GM18907 (cell line): Measurements from ENCODE around the gene PCSK1N.

Experiments used
- ATAC-seq: cut with Tn5 transposase; IDR thresholded peaks from one replicate; pipeline ENCODE4 v1.9.1; 2021; ENCODE audit warnings: mild to moderate bottlenecking, moderate library complexity; ENCODE audit not compliant: unreplicated experiment

The PCSK1N gene

DNA sequence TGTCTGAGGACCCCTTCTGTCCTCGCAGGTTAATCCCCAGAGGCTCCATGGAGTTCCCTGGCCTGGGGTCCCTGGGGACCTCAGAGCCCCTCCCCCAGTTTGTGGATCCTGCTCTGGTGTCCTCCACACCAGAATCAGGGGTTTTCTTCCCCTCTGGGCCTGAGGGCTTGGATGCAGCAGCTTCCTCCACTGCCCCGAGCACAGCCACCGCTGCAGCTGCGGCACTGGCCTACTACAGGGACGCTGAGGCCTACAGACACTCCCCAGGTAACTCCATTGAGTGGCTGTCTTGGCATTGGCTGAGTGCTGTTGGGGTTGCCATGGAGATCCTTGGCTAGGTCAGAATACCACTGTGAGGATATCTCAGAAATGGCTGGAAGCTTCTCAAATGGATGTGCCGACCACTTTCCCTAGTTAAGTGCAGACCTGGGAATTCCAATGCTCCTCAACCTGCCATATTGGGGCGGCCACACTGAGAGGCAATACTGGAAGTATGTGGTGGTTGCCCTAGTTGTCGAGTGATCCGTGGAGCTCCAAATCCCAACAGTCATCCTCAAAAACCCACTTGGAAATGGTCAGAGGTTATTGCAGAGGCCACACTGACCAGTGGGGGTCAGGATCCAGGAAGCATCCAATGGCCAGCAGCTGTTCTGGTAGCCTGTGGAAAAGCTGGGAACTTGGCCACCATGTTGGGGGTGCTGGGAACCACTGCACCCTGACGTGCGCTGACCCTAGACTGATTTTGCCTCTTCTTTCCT lies 44.2 kb downstream of the PCSK1N start:
- no peak for ATAC-seq

DNA sequence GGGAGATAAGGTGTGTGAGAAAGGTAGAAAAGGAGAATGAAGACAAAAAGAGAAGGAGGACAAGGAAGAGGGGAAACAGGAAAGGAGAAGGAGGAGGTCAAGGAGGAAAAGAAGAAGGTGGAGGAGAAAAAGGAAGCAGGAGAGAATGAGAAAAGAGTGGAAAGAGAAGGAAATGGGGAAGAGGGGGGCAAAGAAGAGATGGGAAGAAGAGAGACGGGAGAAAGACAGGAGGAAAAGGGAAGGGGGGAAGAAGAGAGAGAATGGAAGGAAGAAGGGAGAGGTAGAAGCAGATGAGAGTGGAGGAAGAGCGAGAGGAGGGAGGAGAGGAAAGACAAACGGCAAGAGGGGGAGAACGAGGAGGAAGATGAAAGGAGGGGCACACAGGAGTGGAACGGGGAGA lies 44.9 kb downstream of the PCSK1N start:
- ATAC-seq: no peak

DNA sequence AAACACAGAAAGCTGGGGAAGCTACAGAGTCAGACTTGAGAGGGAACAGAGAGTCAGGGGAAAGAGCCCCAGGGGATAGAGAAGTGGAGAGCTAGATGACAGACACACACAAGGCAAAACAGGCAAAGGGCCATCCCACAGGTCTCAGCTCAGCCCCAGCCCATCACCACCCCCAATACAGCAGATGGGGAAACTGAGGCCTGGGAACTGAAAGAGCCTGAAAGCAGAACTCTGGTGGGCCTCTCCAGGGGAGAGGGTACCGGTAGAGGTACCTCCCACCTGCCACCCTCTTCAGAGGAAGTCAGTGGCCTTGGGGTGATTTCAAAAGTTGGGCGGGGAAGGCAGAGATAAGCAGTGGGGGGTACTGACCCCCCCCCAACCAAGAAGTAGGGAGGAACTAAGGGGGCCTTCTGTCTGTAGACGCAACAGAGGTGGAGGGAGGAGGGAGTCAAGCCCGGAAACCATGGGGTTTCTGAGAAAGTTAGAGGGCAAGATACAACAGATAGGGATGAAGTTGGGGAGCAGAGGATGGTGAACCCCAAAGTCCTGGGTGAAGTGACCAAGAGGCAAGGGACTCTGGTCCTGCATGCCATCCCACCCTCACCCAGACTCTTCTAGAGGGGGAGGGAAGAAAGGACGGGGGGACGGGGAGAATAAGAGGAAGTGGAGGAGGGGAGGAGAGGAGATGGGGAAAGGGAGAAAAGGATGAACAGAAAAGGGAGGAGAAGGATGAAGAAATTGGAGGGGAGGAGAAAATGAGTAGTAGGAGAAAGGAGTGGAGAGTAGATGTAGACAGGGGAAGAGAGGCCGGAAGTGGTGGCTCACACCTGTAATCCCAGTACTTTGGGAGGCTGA lies 45.8 kb downstream of the PCSK1N start:
- no peak for ATAC-seq

DNA sequence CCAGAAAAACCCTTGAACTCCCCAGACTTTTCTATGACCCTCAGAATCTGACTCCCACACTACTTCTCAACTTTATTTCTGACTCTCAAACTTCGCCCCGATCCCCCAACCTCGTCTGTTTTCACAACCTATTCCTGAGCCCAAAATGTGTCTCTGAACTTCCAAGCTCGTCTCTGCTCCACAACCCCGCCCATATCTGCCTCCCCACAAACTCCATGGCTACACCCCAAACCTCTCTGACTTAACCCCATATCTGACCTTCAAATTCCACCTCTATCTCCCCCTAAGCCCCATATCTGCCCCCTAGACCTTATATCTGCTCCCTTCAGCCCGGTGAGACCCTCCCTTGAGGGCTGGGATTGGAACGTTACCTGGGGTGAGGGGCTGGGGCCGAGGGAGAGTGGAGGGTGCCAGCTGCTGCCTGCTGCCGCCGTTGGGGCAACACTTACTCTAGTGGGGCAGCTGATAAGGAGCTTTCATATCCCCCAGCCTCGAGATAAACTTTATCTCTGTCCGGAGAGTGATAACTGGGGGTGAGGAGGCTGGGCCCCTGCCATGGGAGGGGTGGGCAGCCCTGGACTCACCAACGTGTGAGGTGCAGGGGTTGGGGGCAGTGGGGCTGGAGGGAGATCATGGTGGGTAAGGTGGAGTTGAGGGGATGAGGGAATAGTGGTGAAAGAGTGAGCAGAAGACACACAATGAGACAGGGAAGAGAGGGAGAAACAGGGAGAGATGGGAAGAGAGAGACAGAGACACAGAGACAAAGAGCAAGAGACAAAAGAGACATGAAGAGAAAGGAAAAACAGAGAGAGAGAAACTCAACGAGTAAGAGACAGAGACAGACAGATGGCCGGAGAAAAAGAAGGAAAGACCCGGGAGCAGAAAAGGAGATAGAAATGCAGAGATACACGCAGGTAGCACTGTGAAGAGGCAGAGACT lies 47.6 kb downstream of the PCSK1N start:
- no peak for ATAC-seq

DNA sequence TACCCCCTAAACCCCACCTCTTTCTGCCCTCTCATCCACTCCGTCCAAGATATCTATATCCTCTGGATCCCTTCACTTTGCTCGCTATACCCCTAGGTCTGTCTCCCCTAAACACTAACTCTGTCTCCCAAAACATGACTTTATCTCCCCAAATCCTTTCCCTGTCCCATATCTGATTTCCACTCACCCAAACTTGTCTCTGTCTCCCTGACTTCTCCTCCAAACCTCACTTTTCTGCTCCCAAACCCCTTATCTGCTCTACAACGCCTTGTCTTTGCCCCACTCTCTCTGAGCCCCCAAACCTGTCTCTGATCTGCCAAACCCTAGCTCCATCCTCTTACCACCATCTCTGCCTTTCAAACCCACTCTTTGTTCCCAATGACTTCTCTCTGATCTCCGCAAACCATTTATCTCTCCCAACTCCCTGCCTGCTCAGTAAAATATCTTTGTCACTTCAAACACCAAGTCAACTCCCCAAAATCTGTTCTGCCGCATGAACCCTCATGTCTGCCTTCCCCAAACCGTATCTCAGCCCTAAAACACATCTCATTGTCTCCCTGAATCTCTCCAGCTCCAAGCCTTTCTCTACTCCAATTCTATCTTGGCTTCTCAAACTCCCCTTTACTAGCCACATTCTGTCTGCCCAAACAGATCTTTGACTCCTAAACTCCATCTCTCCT lies 48.4 kb downstream of the PCSK1N start:
- no peak for ATAC-seq

DNA sequence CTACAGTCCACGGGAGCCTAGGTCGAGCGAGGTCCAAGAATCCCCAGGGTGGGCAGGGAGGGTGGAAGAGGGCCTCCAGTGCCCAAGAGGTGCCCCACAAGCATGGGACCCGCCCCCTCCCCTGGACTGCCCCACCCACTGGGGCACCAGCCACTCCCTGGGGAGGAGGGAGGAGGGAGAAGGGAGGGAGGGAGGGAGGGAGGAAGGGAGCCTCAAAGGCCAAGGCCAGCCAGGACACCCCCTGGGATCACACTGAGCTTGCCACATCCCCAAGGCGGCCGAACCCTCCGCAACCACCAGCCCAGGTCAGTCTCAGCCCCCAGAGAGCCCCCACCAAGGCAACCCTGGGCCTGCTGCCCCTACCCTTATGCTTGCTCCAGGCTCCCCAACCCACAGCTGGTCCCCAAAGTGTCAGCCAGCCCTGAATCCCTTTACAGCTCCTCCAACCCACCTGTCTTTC lies 49.0 kb downstream of the PCSK1N start, which contains the start of gene GATA1:
GATA1 (plus strand) TSS at position 250 of the 460 bp plus-strand sequence. CDS start 4,520 bp downstream, outside the sequence.
- no peak for ATAC-seq

DNA sequence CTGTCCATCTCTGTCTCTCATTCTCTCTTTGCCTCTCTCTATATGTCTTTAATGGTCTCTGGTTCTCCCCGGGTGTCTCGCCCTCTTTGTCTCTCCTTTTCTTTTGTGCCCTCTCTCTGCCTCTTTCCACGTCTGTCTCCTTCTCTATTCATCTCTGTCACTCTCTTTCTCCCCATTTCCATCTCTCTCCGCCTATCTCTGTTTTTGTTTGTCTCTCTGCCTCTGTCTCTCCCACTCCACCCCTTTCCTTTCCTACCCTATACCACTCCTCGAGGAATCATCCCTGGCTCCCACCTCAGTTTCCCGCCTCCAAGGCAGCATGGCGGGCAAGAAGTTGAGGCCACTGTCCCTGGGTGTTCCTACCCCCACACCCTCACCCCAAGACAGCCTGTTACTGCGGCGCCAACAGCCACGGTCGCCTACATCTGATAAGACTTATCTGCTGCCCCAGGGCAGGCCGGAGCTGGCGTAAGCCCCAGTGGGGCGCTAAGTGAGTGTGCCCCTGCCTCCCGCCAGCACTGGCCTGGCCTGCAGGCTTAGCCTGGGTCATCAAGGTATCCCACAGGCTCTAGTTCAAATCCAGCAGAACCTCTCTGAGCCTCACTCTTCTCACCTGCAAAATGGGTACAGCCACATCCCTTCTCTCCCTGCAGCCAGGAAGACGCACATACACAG lies 49.7 kb downstream of the PCSK1N start:
- ATAC-seq: no peak

DNA sequence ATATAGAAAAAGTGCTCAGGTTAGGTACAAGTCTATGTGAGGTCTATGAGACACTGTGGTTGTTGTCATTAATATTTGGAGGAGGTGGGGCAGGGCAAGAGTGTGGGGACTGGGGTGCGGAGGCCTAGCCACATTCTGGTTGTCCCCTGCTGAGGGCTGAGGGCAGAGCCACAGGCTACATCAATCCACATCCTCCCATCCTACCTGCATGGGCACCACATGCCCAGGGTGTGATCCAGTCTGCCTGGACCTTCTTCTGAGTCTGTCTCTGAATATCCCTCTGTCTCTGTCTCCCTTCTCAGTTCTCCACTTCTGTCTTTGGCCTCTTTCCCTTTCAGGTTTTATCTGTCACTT lies 50.2 kb downstream of the PCSK1N start:
- no peak for ATAC-seq

DNA sequence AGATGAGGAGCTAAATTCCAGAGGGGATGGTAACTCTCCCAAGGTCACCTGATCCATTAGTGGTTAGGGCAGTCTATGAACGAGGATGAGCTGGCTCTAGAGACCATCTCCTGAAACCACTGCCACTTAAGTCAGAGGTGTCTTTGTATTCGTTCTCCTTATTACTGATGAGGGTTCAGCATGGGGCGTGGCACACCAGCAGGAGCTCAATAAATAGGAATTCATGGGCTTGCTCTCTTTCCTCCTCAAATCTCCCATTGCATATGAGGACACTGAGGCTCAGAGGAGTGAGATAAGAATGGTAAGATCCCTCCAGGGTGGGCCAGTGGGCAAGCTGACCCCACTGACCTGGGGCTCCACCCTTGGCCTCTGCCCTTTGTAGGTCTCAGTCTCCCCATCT lies 50.7 kb downstream of the PCSK1N start:
- no peak for ATAC-seq

DNA sequence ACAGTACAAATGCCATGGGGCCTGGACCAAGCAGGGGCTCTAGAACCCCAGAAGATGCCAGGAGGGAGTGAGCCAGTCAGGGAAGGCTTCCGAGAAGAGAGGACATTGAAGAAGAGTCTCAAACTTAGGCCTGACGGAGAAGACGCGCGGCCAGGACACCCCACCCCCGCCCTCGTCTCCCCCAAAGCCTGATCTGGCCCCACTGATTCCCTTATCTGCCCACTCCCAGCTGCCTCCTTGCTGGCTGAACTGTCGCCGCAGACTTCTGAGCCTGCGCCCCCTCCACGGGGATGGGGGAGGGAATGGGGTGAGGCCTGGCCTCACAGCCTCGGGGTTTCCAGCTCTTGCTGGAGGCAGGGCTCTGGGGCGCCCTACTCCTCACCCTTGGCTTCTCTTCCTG lies 52.6 kb downstream of the PCSK1N start:
- no peak for ATAC-seq

DNA sequence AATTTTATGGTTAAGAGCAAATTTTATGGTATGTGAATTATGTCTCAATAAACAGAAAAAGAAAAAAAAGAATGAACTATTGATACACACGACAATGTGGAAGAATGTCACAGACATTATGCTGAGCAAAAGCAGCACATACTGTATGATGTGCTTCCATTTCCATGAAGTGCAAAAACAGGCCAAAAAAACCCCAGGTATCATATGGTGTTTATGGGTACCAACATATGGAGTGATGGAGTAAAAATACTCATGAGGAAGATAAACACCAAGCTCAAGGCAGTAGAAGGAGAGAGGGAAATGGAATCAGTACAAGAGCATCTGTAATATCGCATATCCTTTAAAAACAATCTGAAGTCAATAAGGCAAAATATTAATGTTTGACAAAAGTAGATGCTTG lies 53.2 kb downstream of the PCSK1N start:
- no peak for ATAC-seq

DNA sequence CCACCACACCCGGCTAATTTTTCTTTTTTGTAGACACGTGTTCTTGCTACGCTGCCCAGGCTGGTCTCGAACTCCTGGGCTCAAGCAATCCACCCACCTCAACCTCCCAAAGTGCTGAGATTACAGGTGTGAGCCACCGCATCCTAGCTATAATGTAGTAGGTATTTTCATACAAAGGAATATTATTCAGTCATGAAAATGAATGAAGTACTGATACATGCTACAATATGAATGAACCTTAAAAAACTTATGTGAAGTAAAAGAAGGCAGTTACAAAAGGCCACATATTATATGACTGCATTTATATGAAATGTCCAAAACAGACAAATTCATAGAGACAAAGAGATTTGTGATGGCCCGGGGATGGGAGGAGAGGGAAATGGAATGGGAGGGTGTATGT lies 53.7 kb downstream of the PCSK1N start:
- no peak for ATAC-seq
